ENCODE data around the gene LRRC8E.
"Not testable (repeated sequence)": the region's sequence is repeated elsewhere in the genome, so short reads cannot be mapped to it uniquely, and the experiment has no call there.

LRRC8E gene

DNA sequence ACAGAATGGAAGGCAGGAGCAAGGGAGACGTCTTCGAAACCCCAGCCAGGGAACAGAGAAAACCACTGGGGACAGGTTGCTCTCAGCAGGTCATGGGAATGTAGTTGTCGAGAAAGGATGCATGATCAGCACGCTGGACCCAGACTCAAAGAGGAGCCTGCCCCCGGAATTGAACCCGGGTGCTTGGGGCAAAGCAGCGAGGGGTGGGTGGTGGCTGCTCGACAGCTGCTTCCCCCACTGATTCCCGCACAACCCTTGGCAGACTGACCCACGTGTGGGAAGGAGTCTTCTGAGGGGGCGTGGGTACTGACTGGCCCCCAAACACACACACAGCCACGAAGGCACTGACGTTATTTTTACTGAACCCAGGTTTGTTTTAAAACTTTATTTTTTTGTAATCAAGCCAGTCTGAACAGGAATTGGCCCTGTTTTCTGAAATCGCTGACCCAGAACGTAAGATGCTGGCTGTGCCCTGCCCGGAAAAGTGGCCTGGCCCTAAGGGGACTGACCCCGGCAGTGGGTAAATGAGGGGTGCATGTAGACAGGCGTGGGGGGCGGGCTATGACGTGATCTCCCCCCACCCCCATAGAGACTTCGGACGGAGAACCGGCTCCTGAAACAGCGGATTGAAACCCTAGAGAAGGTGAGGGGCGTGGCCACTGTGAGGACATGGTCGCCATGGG is 32.7 kb upstream of the LRRC8E start:
- no peak for DNase-seq

- no peak for DNase-seq
Observed at GRCh38 chr19:7856109-7856591, 32.2 kb upstream of the LRRC8E start.

GRCh38 chr19:7856679-7857663 is 31.3 kb upstream of the LRRC8E start:
- DNase-seq, result no peak

GRCh38 chr19:7857727-7858108 is 30.6 kb upstream of the LRRC8E start:
- DNase-seq, result no peak

DNA sequence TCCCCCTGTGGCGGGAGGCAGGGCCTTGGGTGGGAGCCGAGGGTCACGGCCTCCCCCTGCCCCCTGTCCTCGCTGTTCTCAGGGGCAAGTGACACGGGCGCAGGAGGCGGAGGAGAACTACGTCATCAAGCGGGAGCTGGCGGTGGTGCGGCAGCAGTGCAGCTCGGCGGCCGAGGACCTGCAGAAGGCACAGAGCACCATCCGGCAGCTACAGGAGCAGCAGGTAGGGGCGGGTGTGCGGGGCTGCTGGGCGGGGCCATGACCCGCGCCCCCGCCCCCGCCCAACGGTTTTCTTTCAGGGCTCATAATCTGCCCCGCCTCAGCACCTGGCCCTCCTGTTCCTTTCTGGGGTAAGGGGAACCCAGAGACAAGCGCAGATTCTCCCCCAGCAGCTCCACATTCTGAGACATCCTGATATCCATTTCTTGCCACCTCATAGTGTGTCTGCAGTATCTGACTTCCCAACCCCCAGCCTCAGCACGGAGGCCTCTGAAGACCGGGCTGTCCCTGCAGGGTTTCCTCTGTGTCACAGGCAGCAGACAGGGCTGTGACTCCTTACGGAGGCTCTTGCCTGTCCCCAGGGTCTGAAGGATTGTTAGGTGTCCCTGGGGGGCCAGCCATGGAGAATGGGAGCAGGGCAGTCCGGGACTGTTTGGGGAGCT is 30.1 kb upstream of the LRRC8E start:
- DNase-seq, result no peak

DNA sequence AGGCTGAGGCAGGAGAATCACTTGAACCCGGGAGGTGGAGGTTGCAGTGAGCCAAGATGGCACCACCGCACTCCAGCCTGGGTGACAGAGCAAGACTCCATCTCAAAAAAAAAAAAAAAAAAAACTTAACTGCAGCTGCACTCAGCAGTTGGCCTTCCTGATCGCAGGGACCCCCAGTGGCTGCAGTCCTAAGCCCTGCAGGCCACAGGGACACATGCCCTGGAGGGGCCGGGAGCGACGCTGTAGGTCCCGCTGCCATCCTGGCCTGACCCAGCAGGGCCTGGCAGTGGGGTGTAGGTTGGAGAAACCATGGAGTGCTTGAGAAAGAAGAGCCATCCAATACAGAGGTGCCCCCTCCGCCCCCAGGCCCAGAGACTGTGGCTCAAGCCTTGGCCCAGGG is 29.2 kb upstream of the LRRC8E start:
- DNase-seq, result not testable (repeated sequence)

GRCh38 chr19:7859831-7860713 is 28.2 kb upstream of the LRRC8E start:
- no peak for DNase-seq

GRCh38 chr19:7860714-7861618 is 27.3 kb upstream of the LRRC8E start:
- DNase-seq, result no peak

GRCh38 chr19:7861619-7862412 is 26.5 kb upstream of the LRRC8E start:
- DNase-seq, result no peak

DNA sequence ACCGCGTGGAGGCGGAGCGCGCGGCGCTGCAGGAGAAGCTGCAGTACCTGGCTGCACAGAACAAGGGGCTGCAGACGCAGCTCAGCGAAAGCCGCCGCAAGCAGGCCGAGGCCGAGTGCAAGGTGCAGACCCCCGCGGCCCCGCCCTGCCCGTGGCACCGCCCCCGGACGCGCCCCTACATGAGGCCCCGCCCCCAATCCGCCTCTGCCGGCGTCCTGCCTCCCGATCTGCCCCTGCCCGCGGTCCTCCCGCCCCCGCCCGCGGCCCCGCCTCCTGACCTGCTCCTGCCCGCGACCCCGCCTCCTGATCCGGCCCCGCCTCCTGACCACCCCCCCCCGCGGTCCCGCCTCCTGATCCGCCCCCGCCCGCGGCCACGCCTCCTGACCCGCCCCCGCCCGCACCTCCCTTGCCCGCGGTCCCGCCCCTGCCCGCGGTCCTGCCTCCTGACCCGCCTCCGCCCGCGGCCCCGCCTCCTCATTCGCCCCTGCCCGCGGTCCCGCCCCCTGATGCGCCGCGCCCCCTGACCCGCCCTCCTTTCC is 25.8 kb upstream of the LRRC8E start:
- DNase-seq, result no peak

- no peak for DNase-seq
Observed at GRCh38 chr19:7863157-7863970, 24.9 kb upstream of the LRRC8E start.

DNA sequence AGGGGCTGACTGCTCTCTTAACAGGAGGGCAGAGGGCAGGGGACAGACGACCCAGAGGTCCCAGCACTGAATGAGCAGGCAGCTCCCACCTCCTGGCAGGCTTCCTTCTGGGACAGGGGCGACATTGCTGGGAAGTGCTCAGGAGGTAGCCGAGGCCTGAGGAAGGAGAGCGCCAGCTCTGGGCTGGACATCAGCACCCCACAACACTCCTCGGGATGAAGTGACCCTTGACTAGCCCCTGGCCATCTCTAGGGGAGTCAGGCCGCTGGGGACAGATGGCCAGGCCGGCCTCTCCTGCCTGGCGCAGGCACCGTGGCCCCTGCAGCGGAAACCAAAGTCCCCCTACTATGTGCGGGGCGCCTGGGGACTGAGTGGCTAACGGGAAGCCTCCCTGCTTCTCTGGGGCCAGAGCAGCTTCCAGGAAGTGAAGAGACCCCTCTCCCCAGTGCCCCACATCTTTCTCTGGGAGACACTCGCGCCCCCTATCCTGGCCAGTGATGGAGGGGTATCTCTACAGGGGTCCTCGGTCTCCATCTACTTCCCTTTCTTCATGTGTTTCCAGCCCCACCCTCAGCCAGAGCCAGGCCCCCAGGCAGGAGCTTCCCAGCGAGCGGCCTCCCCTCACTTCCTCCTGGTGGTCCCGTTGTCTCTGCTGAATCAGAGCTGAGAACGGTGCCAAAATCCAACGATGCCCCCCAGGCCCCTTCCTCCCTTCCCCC is 24.2 kb upstream of the LRRC8E start:
- no peak for DNase-seq

DNA sequence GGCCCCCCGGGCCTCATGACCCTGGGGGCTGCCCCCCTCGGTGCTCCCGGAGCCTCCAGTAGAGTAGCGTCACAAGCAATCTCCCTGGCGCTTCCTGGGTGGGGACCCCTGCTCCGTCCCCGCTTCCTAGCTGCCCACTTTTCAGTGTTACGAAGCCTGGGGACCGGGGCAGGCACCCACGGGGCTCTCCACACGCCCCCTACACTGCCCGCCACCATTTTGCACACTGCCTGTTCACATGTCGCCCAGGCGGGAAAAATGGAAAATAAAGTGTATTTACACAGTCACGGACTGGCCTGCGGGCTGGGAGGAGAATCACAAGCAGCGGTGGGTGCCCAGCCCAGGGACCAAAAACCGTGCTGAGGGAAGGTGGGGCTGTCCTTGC is 23.6 kb upstream of the LRRC8E start:
- no peak for DNase-seq

- no peak for DNase-seq
Observed at GRCh38 chr19:7865262-7865911, 22.9 kb upstream of the LRRC8E start.

GRCh38 chr19:7866399-7867091 is 21.8 kb upstream of the LRRC8E start:
- DNase-seq, result no peak

- DNase-seq, result no peak
Observed at GRCh38 chr19:7867092-7867844, 21.0 kb upstream of the LRRC8E start.

- DNase-seq, result no peak
Observed at GRCh38 chr19:7868326-7868670, 20.0 kb upstream of the LRRC8E start.

Measured in NCI-H2029 treated with DMSO at 0.1 percent for 48 hours (cell line).